Adrenal gland (tissue), 5 donors: Measurements from ENCODE around the gene GGN.

Experiments used
- CTCF ChIP-seq, 6 experiments: fragments of 450-650 bp in 4 of 6; fragments of 200-600 bp in 2 of 6; sonication (generic) in 1 of 6; IDR thresholded peaks; 1 replicate in 5 of 6; 2 replicates in 1 of 6; pipeline versions ENCODE4 v1.5.1 to v1.8.0; 2016 to 2021; ENCODE audit warnings: antibody characterized with exemption in 6 of 6, mild to moderate bottlenecking in 2 of 6, moderate library complexity in 1 of 6
- POLR2A ChIP-seq, 2 donors: fragments of 450-650 bp; IDR thresholded peaks; one replicate each; pipeline ENCODE4 v1.6.1; 2017; ENCODE audit warnings: antibody characterized with exemption in 2 of 2, mild to moderate bottlenecking in 2 of 2, moderate library complexity in 1 of 2
- donor health status: DM: no; HTN: no; CAD: no.

- TF ChIP-seq CTCF (IDR thresholded peaks at IDR 0.05) (no peak), POLR2A (IDR thresholded peaks at IDR 0.05) (no peak)
Measured at GRCh38 chr19:38404858-38405257, 17.0 kb upstream of the GGN start.
